Epithelial cell of proximal tubule (primary cell): ENCODE results near the gene MYCBP2. TPM values are rescaled to one million over a fixed set of nuclear protein-coding genes. Genes with fewer than 3 reads are reported as not detected.

Experiments
- DNase-seq: peaks from one replicate; pipeline ENCODE4 v3.0.0-alpha.2; 2011; ENCODE audit warnings: low read depth
- H3K4me3 ChIP-seq: 2 replicates; pipeline ENCODE4 v1.5.1; 2011; ENCODE audit warnings: low read depth, mild to moderate bottlenecking, low read length
- total RNA-seq: library from RNA; depleted of rRNA; stranded (reverse); fragments of >200 nt; gene quantifications from 2 replicates; pipeline ENCODE4 v1.2.3, GENCODE V29; 2015
- TF ChIP-seq, protein P1 (sequence below): conservative IDR thresholded peaks from 2 replicates; pipeline ENCODE4 v1.5.1; 2012; ENCODE audit warnings: low read depth, mild to moderate bottlenecking, low read length

The MYCBP2 gene
- total RNA-seq, 1 donor from 2014 or later, result 32.3 TPM

DNA sequence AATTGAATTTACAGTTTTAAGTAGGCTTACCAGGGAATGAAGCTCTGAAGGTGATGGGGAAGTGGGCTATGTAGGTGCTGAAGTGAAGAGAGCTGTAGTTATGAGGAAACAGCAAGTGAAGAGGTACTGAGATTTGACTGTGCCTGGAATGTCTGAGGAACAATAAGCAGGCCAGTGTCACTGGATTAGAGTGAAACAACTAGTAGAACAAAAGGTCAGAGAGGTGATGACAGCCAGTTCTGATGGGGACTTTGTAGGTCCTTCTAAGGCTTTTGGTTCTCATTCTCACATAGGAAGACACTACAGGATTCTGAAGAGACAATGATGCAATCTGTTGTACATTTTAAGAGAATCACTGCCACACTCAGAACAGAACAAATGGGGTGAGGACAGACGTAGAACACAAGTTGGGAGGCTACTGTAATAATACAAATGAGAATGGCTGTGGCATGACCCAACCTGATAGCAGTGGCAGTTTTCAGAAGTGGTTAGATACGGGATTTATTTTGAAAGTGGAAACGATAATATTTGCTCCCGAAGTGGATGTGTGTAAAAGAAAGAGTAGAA, 130.8 kb downstream of the MYCBP2 start:
- TF ChIP-seq, protein P1, sequence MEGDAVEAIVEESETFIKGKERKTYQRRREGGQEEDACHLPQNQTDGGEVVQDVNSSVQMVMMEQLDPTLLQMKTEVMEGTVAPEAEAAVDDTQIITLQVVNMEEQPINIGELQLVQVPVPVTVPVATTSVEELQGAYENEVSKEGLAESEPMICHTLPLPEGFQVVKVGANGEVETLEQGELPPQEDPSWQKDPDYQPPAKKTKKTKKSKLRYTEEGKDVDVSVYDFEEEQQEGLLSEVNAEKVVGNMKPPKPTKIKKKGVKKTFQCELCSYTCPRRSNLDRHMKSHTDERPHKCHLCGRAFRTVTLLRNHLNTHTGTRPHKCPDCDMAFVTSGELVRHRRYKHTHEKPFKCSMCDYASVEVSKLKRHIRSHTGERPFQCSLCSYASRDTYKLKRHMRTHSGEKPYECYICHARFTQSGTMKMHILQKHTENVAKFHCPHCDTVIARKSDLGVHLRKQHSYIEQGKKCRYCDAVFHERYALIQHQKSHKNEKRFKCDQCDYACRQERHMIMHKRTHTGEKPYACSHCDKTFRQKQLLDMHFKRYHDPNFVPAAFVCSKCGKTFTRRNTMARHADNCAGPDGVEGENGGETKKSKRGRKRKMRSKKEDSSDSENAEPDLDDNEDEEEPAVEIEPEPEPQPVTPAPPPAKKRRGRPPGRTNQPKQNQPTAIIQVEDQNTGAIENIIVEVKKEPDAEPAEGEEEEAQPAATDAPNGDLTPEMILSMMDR, result no peak
- no peak overlapping the region for H3K4me3 ChIP-seq
- DNase-seq, result no peak

DNA sequence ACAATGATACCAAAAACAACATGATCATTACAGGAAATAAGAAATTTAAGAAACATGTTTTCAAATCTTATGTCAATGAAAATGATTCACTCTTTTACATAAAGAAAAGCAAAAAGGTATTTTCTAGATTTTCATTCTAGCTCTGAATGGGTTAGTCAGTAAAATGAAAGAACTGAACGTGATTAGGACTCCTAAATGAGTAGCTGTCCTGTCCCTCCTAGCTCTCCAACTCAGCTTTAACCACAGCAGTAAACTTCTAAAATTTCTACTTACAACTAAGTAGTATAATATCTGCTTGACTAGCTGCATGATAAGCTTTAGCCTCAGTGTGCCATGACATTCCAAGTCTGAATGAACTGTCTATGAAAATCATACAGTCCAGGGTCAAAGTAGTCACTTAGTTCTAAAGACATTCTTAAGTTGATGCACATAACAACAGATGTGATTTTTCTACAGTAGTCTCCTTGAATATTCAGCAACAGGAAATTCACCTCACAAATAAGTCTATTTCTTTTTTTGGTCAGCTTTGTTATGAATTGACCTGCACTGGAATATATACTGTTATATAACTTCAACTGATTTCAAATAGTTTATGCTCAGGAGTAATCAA, 136.4 kb downstream of the MYCBP2 start:
- DNase-seq, result no peak
- TF ChIP-seq, protein P1, result no peak

DNA sequence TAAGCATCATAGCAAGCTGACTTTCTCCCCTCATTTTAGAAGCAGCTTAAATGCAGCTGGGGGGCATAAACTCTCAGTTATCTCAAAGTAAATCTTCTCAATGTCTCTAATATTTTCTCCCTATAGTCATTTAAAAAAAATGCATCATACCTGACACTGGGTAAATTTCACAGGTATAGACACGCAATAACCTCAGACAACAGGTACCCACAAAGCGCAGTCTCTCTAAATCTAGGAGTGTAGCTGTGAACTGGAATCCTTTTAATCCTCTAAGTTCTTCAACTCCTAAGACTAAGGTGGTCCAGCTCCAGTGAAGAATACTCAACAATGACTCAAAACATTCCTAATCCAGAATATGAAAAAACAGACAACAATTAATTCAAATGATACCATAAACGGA, 141.2 kb downstream of the MYCBP2 start:
- no peak overlapping the region for H3K4me3 ChIP-seq
- no peak for DNase-seq
- TF ChIP-seq, protein P1, result no peak

More for the DNA sequence above, 136.4 kb downstream of the MYCBP2 start:
- H3K4me3 ChIP-seq, result no peak overlapping the region

DNA sequence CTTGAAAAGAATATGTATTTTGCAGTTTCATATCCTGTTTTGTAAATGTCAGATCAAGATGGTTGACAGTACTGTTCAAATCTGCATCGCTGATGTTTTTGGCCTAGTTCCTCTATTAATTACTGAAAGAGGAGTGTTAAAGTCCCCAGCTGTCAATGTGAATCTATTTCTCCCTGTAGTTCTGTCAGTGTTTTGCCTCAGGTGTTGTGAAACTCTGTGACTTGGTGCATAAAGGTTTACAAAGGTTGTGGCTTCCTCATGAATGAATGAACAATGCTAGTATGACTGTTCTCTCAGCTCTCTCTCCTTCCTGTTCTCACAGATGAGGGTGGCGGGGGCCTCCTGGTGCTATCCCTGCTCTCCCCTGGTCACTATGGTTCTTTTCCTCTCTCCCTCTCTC, 142.4 kb downstream of the MYCBP2 start:
- H3K4me3 ChIP-seq, result no peak overlapping the region
- TF ChIP-seq, protein P1, result no peak
- peak; percentile 23 for DNase-seq

DNA sequence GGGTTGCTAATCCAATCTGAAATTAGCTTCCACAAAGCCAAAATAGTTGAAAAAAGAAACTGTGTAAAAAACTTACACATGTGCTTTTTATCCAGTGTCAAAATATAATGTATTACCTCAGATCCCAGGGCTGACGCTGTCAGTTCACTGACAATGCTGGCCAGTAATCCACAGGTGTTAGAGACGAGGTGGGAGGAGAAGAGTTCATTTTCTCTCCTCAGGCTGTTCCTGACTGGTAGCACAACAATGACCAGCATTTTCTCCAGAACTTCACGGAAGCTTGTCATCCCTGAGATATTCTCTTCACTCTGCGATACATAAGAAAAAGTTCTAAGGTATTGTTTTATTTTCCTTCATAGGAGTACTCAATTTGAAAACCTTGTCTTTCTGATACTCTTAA, 146.9 kb downstream of the MYCBP2 start:
- no peak overlapping the region for H3K4me3 ChIP-seq
- no peak for DNase-seq
- TF ChIP-seq, protein P1, result no peak

DNA sequence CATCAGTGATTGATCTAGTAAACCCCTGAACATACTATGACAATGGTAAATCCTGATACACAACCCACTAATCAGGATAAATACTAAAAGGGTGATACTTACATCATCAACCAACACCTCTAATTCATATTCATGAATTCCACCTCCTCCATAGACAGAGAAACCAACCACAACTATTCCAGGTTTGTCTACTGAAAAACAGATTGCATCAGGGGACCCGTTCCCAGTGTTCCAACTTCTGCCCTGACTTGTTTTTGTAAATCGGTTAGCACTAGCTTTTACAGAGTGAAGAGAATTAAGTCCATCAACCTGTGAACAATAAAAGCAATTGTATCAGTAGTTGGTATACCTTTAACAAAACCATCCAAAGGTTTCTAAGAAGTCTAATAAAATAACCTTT, 149.2 kb downstream of the MYCBP2 start:
- DNase-seq, result no peak
- H3K4me3 ChIP-seq, result no peak overlapping the region
- TF ChIP-seq, protein P1, result no peak

DNA sequence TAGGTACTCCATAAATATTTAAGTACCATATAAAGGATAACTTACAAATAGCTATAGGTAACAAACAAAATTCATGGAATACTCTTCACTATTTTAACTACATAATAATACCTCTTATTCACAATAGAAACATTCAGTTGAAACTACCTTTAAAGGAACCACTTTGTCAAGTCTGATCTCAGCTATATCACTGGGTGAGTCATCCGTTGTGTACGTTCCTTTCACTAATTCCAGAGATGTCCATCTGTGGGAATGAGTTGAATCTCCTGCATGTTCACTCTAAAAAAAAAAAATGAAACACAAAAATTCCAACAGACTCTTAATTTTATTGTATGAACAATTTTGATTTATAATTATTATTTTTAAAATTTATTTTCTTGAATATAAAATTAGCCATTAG, 150.5 kb downstream of the MYCBP2 start:
- no peak overlapping the region for H3K4me3 ChIP-seq
- no peak for DNase-seq
- TF ChIP-seq, protein P1, result no peak
